ENCODE data around the gene PPP1R37. TPM values are rescaled to one million over a fixed set of nuclear protein-coding genes. Genes with fewer than 3 reads are reported as not detected.

PPP1R37 gene
- total RNA-seq, 1 donor from 2014 or later, result 31.1 TPM

GRCh38 chr19:45177817-45178261 lies 84.9 kb downstream of the PPP1R37 start, which contains the start of gene TRAPPC6A:
Gene TRAPPC6A, minus strand, starts transcription at chr19:45178237. Its CDS starts 19 bp downstream, at chr19:45178218.
- H3K4me3 ChIP-seq, result peak within 1 kb of the TSS; percentile 92
- peak; percentile 8 for ATAC-seq
- TF ChIP-seq, protein P1, sequence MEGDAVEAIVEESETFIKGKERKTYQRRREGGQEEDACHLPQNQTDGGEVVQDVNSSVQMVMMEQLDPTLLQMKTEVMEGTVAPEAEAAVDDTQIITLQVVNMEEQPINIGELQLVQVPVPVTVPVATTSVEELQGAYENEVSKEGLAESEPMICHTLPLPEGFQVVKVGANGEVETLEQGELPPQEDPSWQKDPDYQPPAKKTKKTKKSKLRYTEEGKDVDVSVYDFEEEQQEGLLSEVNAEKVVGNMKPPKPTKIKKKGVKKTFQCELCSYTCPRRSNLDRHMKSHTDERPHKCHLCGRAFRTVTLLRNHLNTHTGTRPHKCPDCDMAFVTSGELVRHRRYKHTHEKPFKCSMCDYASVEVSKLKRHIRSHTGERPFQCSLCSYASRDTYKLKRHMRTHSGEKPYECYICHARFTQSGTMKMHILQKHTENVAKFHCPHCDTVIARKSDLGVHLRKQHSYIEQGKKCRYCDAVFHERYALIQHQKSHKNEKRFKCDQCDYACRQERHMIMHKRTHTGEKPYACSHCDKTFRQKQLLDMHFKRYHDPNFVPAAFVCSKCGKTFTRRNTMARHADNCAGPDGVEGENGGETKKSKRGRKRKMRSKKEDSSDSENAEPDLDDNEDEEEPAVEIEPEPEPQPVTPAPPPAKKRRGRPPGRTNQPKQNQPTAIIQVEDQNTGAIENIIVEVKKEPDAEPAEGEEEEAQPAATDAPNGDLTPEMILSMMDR (IDR thresholded peaks at IDR 0.05), result no peak
- intact Hi-C loops (cut with DNase I), result no loop called here
- no peaks in the 10 kb centered on the region for H3K27me3 ChIP-seq
- peak within 1 kb of the TSS; percentile 88 for H3K27ac ChIP-seq
- no peak for DNase-seq
- no peaks in the 10 kb centered on the region for H3K9me3 ChIP-seq
- peaks cover 12% of the 10 kb centered on the region for H3K36me3 ChIP-seq
- peaks cover 23% of the 10 kb centered on the region for H3K4me1 ChIP-seq

DNA sequence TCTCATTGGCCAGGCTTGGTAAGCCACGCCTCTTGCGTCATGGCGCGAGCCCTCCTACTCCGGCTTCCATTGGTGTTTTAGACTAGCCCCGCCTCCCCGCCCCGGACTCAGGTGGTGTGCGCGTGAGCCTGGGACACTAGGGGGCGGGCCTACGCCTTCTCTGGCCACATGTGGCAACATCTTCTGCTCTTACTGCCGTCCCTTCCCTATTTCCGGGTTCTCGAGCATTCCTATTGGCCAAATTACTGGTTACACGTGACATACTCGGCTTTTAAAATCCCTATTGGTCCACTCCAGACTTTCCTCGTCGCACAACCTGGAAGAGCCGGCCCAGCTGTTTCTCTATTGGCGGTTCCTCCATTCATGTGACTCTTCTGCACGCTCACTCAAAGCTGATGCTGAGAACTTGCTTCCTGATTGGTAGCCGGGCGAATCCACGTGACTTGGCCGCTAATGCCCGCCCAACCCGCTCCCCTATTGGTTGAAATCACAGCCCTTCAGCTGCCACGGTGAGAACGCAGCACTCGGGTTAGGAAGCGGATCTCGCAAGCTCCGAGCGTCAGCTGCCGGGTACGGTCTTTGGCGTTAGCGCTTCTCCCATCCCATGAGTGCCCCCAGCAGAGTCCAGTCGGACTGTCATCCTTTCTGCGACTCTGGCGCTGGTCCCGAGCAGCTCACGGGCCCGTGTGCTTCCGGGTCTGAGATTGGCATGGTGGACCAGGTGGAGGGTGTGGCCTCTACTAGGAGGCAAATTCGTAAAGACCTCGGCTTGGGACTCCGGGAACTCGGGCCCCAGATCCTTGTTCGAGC lies 85.5 kb downstream of the PPP1R37 start, which contains the start of gene BLOC1S3:
Gene BLOC1S3 (plus strand): TSS at position 523 of the 810 bp plus-strand sequence. CDS start 513 bp downstream, outside the sequence.
- intact Hi-C loops (cut with DNase I), result no loop called here
- peak; percentile 96 for ATAC-seq
- H3K27ac ChIP-seq, result peak within 1 kb of the TSS; percentile 88

DNA sequence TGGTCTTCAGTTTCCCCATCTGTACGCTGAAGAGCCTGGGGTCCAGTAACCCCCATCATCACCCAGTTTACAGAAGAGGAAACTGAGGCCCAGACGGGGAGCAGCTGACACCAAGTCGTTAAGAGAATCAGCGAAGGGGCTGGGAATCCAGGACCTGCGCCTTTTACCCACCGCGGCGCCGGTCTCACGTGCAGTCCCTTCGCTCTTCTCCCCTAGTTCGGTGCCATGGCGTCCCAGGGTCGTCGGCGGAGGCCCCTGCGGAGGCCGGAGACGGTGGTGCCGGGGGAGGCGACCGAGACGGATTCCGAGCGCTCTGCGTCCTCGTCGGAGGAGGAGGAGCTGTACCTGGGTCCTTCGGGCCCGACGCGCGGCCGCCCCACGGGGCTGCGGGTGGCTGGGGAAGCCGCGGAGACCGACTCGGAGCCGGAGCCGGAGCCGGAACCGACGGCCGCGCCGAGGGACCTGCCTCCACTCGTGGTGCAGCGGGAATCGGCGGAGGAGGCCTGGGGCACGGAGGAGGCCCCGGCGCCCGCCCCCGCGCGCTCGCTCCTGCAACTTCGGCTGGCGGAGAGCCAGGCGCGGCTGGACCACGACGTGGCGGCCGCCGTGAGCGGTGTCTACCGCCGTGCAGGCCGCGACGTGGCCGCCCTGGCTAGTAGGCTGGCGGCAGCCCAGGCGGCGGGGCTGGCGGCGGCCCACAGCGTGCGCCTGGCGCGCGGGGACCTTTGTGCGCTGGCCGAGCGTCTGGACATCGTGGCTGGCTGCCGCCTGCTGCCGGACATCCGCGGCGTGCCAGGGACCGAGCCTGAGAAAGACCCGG lies 86.3 kb downstream of the PPP1R37 start:
- intact Hi-C loops (cut with DNase I), result no loop called here
- TF ChIP-seq, protein P1 (IDR thresholded peaks at IDR 0.05), result no peak
- DNase-seq, result peak; percentile 81
- ATAC-seq, result no peak
- Histone ChIP-seq H3K36me3 (peaks cover 12% of the 10 kb centered on the region), H3K4me3 (peak overlapping the region; percentile 92), H3K4me1 (peaks cover 23% of the 10 kb centered on the region), H3K9me3 (no peaks in the 10 kb centered on the region), H3K27ac (peak overlapping the region; percentile 88), H3K27me3 (no peaks in the 10 kb centered on the region)

More for the DNA sequence above, 85.5 kb downstream of the PPP1R37 start, which contains the start of gene BLOC1S3:
- TF ChIP-seq, protein P1 (IDR thresholded peaks at IDR 0.05), result peak; percentile 49
- H3K9me3 ChIP-seq, result no peaks in the 10 kb centered on the region
- H3K4me3 ChIP-seq, result peak within 1 kb of the TSS; percentile 92
- peak; percentile 100 for DNase-seq
- H3K27me3 ChIP-seq, result no peaks in the 10 kb centered on the region
- peaks cover 23% of the 10 kb centered on the region for H3K4me1 ChIP-seq
- peaks cover 12% of the 10 kb centered on the region for H3K36me3 ChIP-seq

DNA sequence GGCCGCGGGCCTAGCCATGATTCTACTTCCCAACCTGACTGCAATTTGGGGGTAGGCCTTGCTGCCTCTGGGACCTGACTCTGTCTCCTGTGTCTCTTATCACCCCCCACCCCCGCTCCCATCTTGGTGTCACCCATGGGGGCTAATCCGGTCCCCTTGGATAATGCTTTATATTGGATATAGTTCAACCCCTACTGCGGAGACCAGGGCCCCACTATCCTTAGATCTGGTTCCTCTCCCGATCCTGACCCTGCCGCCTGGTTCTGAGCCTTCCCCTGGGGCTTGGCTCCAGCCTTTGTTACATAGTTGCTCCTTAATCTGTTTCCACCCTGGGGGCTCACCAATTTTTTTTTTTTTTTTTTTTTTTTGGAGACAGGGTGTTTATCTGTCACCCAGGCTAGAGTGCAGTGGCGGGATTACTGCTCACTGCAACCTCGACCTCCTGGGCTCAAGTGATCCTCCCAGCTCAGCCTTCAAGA lies 87.0 kb downstream of the PPP1R37 start:
- no peak overlapping the region for H3K27ac ChIP-seq
- TF ChIP-seq, protein P1 (IDR thresholded peaks at IDR 0.05), result no peak
- H3K9me3 ChIP-seq, result no peaks in the 10 kb centered on the region
- peaks cover 12% of the 10 kb centered on the region for H3K36me3 ChIP-seq
- peak overlapping the region; percentile 92 for H3K4me3 ChIP-seq
- ATAC-seq, result no peak
- intact Hi-C loops (cut with DNase I), result no loop called here
- H3K4me1 ChIP-seq, result peaks cover 23% of the 10 kb centered on the region
- DNase-seq, result no peak
- no peaks in the 10 kb centered on the region for H3K27me3 ChIP-seq

DNA sequence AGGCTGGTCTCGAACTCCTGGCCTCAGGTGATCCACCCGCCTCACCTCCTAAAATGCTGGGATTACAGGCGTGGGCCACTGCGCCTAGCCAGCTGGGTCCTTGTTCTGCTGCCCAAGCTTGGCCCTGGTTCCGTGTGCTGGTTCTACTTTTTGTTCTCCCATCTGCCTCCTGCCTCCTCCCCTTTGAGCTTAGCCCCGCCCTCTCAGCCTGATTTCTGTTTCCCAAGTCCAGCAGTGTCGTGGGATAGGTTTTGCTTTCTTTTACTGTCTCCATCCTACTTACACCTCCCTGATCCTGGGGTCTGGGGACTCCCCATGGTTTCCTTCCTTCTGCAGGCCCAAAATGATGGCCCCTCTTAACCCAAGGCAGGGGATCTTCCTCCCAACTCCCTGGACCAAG lies 88.0 kb downstream of the PPP1R37 start:
- Histone ChIP-seq H3K36me3 (peaks cover 12% of the 10 kb centered on the region), H3K9me3 (no peaks in the 10 kb centered on the region), H3K27me3 (no peaks in the 10 kb centered on the region), H3K27ac (no peak overlapping the region), H3K4me3 (no peak overlapping the region), H3K4me1 (peaks cover 23% of the 10 kb centered on the region)
- no peak for ATAC-seq
- TF ChIP-seq, protein P1 (IDR thresholded peaks at IDR 0.05), result no peak
- intact Hi-C loops (cut with DNase I), result no loop called here
- DNase-seq, result no peak
